Measurements from ENCODE around the gene FHOD3. TPM values are rescaled to one million over a fixed set of nuclear protein-coding genes. Genes with fewer than 3 reads are reported as not detected.

FHOD3 gene
- total RNA-seq, 1 experiment from 2014 or later = 0.34 TPM

DNA sequence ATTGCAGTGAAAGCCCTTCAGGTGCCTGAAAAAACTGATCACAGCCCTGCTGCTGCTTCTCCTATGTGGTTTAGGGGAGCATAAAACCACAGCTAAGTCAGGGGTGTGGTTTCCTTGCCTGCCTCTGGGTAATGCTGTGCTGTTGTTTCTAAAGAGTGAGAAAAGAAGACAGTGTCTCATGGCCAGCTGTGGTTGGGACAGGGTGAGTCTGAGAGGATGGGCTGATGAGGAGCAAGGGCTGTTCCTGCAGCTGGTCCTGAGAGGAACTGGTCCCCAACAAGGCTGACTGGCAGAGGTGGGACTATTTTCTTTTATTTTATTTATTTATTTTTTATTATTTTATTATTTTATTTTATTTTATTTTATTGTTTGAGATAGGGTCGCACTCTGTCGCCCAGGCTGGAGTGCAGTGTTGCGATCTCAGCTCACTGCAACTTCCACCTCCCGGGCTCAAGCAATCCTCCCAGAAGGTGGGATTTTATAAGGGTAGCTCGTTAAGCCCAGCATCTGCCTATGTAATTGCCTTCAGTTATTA is 236.7 kb downstream of the FHOD3 start:
- no peak overlapping the region for H3K27ac ChIP-seq (ENCODE audit: low read depth, low read length, poor library complexity, severe bottlenecking)
- H3K36me3 ChIP-seq (ENCODE audit: insufficient read depth, low read length, poor library complexity, severe bottlenecking) = no peaks in the 10 kb centered on the region
- no peaks in the 10 kb centered on the region for H3K4me1 ChIP-seq (ENCODE audit: insufficient read depth, low read length, poor library complexity, severe bottlenecking)
- no peaks in the 10 kb centered on the region for H3K9me3 ChIP-seq (ENCODE audit: low read depth, low read length, poor library complexity, severe bottlenecking)
- intact Hi-C loops (cut with micrococcal nuclease; ENCODE audit: unreplicated experiment) = no loop called here
- no peak for DNase-seq (ENCODE audit: low spot score)
- peaks cover 10% of the 10 kb centered on the region for H3K27me3 ChIP-seq (replicated peaks; ENCODE audit: insufficient read depth, low read depth, low read length, poor library complexity)
- TF ChIP-seq EZH2 (IDR thresholded peaks at IDR 0.05; ENCODE audit: borderline replicate concordance, low read depth, low read length, poor library complexity, severe bottlenecking) = no peak
- TF ChIP-seq, protein P1, sequence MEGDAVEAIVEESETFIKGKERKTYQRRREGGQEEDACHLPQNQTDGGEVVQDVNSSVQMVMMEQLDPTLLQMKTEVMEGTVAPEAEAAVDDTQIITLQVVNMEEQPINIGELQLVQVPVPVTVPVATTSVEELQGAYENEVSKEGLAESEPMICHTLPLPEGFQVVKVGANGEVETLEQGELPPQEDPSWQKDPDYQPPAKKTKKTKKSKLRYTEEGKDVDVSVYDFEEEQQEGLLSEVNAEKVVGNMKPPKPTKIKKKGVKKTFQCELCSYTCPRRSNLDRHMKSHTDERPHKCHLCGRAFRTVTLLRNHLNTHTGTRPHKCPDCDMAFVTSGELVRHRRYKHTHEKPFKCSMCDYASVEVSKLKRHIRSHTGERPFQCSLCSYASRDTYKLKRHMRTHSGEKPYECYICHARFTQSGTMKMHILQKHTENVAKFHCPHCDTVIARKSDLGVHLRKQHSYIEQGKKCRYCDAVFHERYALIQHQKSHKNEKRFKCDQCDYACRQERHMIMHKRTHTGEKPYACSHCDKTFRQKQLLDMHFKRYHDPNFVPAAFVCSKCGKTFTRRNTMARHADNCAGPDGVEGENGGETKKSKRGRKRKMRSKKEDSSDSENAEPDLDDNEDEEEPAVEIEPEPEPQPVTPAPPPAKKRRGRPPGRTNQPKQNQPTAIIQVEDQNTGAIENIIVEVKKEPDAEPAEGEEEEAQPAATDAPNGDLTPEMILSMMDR (conservative IDR thresholded peaks at IDR 0.05; ENCODE audit: low read depth, low read length) = no peak
- ChIA-PET CTCF (no interaction called here), POLR2A (ENCODE audit: low non-redundant PET) (no interaction called here)
- H3K4me3 ChIP-seq (ENCODE audit: low read depth, low read length, poor library complexity, severe bottlenecking) = no peak overlapping the region
- no TSS peak for BruUV-seq (replicated peaks)

DNA sequence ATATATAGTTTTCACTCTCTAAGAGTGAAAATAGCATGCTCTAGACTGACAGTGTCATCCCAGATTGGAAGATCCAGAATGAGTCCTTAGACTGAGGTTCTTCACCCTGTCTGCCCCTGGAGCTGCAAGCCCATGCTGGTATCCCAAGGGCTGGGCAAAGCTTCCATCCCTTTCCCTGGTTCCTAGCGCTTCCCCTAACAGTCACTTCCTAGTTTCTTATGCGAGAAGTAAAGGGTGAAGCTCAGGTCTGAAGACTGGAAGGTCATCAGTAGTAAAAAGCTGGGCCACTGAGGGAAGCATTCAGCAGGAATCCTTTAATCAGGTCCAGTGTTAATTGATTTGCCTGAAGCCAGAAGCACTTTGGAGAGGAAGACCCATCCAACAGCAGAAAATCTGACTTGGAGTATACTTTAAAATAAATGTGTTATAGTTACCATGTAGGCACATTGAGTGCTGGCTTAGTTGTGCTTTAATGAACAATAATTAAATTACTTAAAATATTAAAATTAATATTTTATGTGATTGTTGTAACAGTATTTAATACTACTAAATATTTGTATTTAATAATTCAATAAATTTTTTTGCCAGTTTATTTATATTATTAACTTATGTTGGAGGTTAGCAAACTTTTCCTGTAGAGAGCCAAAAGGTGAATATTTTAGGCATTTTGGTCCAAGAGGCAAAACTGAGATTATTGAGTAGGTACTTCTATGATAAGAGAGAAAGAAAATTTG is 237.9 kb downstream of the FHOD3 start:
- no peak overlapping the region for H3K27ac ChIP-seq (ENCODE audit: low read depth, low read length, poor library complexity, severe bottlenecking)
- H3K4me1 ChIP-seq (ENCODE audit: insufficient read depth, low read length, poor library complexity, severe bottlenecking) = no peaks in the 10 kb centered on the region
- no TSS peak for BruUV-seq (replicated peaks)
- H3K36me3 ChIP-seq (ENCODE audit: insufficient read depth, low read length, poor library complexity, severe bottlenecking) = no peaks in the 10 kb centered on the region
- intact Hi-C loops (cut with micrococcal nuclease; ENCODE audit: unreplicated experiment) = no loop called here
- POLR2A ChIA-PET (ENCODE audit: low non-redundant PET) = no interaction called here
- H3K4me3 ChIP-seq (ENCODE audit: low read depth, low read length, poor library complexity, severe bottlenecking) = no peak overlapping the region
- no peak for DNase-seq (ENCODE audit: low spot score)
- H3K27me3 ChIP-seq (replicated peaks; ENCODE audit: insufficient read depth, low read depth, low read length, poor library complexity) = peaks cover 10% of the 10 kb centered on the region
- CTCF ChIA-PET = no interaction called here
- no peaks in the 10 kb centered on the region for H3K9me3 ChIP-seq (ENCODE audit: low read depth, low read length, poor library complexity, severe bottlenecking)
- no peak for TF ChIP-seq EZH2 (IDR thresholded peaks at IDR 0.05; ENCODE audit: borderline replicate concordance, low read depth, low read length, poor library complexity, severe bottlenecking)
- TF ChIP-seq, protein P1 (conservative IDR thresholded peaks at IDR 0.05; ENCODE audit: low read depth, low read length) = no peak

DNA sequence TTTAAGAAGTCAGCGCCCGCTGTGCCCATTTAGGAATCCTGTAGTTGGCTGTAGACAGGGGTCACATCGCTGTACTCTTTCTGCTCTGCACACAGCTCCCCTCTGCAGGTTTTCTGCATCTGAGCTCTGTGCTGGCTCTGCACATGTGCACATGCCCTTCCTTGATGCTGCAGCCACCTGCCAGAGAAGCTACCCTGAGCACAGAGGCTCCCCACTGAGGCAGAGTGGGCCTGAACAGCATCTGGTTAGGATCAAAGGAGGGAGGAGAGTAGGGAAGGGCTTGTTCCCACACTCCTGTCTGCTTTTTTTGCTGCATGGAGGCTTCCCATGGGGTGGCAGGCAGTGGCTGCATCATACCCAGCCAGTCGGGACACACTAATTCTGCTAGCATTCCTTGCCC is 238.9 kb downstream of the FHOD3 start:
- no peak overlapping the region for H3K27ac ChIP-seq (ENCODE audit: low read depth, low read length, poor library complexity, severe bottlenecking)
- no peaks in the 10 kb centered on the region for H3K4me1 ChIP-seq (ENCODE audit: insufficient read depth, low read length, poor library complexity, severe bottlenecking)
- no peaks in the 10 kb centered on the region for H3K9me3 ChIP-seq (ENCODE audit: low read depth, low read length, poor library complexity, severe bottlenecking)
- TF ChIP-seq, protein P1 (conservative IDR thresholded peaks at IDR 0.05; ENCODE audit: low read depth, low read length) = no peak
- no peak for TF ChIP-seq EZH2 (IDR thresholded peaks at IDR 0.05; ENCODE audit: borderline replicate concordance, low read depth, low read length, poor library complexity, severe bottlenecking)
- no peak for DNase-seq (ENCODE audit: low spot score)
- ChIA-PET CTCF (no interaction called here), POLR2A (ENCODE audit: low non-redundant PET) (no interaction called here)
- peaks cover 10% of the 10 kb centered on the region for H3K27me3 ChIP-seq (replicated peaks; ENCODE audit: insufficient read depth, low read depth, low read length, poor library complexity)
- no TSS peak for BruUV-seq (replicated peaks)
- intact Hi-C loops (cut with micrococcal nuclease; ENCODE audit: unreplicated experiment) = no loop called here
- H3K4me3 ChIP-seq (ENCODE audit: low read depth, low read length, poor library complexity, severe bottlenecking) = no peak overlapping the region
- H3K36me3 ChIP-seq (ENCODE audit: insufficient read depth, low read length, poor library complexity, severe bottlenecking) = no peaks in the 10 kb centered on the region

Data from A673 (cell line).